WI38 (cell line): ENCODE data around the gene ACER2.

ENCODE experiments used
- H3K4me3 ChIP-seq: 2 replicates; pipeline ENCODE4 v1.5.1; 2011; ENCODE audit warnings: low read depth, mild to moderate bottlenecking, control low read depth, low read length
- CTCF ChIP-seq: IDR thresholded peaks from 2 replicates; pipeline ENCODE4 v1.5.1; 2012; ENCODE audit warnings: low read depth, mild to moderate bottlenecking, control low read depth, low read length

The ACER2 gene

GRCh38 chr9:19496321-19497050 is 87.7 kb downstream of the ACER2 start:
- H3K4me3 ChIP-seq, result no peak overlapping the region
- no peak for TF ChIP-seq CTCF

- no peak overlapping the region for H3K4me3 ChIP-seq
- no peak for TF ChIP-seq CTCF
Measured at GRCh38 chr9:19497276-19497675, 88.5 kb downstream of the ACER2 start.

- no peak overlapping the region for H3K4me3 ChIP-seq
- TF ChIP-seq CTCF, result no peak
Measured at GRCh38 chr9:19498015-19498414, 89.2 kb downstream of the ACER2 start.
